ENCODE measurements around the gene TMEM269. TPM values are rescaled to one million over a fixed set of nuclear protein-coding genes. Genes with fewer than 3 reads are reported as not detected.
A peak's percentile ranks its signal among the peaks of the same experiment; 100 is the strongest.

TMEM269 gene
- total and polyA plus RNA-seq, 10 of the 15 experiments (the other 5 are each of a cell fraction or from before 2014, with no cell fraction given), result 0.02 to 0.26 (median 0.06) TPM; not detected in 2

DNA sequence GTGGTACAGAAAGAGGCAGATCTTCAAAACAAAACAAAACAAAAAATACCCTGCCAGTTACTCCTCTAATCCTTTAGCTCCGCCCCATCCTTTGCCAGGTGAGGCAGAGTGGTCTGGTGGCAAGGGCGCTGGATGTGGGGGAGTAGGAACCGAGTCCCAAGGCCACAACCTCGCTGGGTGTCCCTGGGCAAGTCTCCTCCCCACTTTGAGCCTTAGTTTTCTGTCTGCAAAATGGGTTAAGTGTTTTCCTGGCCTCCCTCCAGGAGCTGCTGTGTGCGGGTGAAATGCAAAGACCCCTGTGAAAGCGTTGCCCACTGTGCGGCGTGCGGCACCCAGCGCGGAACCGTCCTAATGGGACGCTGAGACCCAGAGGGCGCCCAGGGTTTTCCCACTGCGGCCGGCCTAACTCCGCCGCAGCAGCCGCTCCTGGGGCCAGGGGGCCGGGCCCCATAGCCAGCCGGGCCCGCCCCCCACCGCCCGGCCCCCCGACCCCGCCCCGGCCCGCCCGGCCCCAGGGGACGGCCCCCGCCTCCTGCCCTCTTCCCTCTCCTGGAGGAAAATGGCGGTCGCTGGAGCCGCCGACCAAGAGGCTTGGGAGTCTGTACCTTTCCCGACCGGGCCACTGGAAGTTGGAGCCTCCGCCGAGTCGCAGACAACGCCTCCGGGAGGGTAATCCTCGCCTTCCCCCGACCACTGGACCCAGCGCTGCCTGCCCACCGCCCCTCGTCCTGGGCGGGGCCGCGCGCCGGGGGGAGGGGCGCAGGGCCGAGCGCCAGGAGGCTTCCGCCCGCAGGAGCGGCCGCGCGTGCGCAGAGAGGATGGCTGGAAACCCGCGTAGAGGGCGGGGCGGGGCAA, 32.0 kb downstream of the TMEM269 start, which contains the start of the genes ERMAP and SVBP (continued):
- TF ChIP-seq SMC3 (IDR thresholded peaks at IDR 0.05; ENCODE audit: borderline replicate concordance, low read length) (no peak), MYB (IDR thresholded peaks at IDR 0.05; ENCODE audit: borderline replicate concordance, low read depth, low read length) (no peak), HCFC1 (IDR thresholded peaks at IDR 0.05; ENCODE audit: low read length) (no peak; the same call in 1 of the 2 replicates), BRCA1 (IDR thresholded peaks at IDR 0.05; ENCODE audit: low read depth, low read length) (no peak), CEBPZ (IDR thresholded peaks at IDR 0.05; ENCODE audit: low read depth, low read length) (no peak), MEF2B (IDR thresholded peaks at IDR 0.05; ENCODE audit: partially characterized antibody, poor library complexity, severe bottlenecking) (peak; percentile 95), FOXM1 (IDR thresholded peaks at IDR 0.05; ENCODE audit: low read depth, low read length) (no peak), RAD21 (IDR thresholded peaks at IDR 0.05; ENCODE audit: insufficient read depth, low read depth, low read length) (no peak), YY1 (IDR thresholded peaks at IDR 0.05; ENCODE audit: low read depth, low read length) (peak; percentile 95), PBX3 (IDR thresholded peaks at IDR 0.05; ENCODE audit: insufficient replicate concordance, low read depth, low read length) (no peak)
- TF ChIP-seq, protein P1, sequence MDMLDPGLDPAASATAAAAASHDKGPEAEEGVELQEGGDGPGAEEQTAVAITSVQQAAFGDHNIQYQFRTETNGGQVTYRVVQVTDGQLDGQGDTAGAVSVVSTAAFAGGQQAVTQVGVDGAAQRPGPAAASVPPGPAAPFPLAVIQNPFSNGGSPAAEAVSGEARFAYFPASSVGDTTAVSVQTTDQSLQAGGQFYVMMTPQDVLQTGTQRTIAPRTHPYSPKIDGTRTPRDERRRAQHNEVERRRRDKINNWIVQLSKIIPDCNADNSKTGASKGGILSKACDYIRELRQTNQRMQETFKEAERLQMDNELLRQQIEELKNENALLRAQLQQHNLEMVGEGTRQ (IDR thresholded peaks at IDR 0.05; ENCODE audit: borderline replicate concordance, low read depth, low read length), result no peak
- TF ChIP-seq, protein P2, sequence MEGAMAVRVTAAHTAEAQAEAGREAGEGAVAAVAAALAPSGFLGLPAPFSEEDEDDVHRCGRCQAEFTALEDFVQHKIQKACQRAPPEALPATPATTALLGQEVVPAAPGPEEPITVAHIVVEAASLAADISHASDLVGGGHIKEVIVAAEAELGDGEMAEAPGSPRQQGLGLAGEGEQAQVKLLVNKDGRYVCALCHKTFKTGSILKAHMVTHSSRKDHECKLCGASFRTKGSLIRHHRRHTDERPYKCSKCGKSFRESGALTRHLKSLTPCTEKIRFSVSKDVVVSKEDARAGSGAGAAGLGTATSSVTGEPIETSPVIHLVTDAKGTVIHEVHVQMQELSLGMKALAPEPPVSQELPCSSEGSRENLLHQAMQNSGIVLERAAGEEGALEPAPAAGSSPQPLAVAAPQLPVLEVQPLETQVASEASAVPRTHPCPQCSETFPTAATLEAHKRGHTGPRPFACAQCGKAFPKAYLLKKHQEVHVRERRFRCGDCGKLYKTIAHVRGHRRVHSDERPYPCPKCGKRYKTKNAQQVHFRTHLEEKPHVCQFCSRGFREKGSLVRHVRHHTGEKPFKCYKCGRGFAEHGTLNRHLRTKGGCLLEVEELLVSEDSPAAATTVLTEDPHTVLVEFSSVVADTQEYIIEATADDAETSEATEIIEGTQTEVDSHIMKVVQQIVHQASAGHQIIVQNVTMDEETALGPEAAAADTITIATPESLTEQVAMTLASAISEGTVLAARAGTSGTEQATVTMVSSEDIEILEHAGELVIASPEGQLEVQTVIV (IDR thresholded peaks at IDR 0.05; ENCODE audit: borderline replicate concordance, partially characterized antibody), result no peak
- TF ChIP-seq, protein P3, sequence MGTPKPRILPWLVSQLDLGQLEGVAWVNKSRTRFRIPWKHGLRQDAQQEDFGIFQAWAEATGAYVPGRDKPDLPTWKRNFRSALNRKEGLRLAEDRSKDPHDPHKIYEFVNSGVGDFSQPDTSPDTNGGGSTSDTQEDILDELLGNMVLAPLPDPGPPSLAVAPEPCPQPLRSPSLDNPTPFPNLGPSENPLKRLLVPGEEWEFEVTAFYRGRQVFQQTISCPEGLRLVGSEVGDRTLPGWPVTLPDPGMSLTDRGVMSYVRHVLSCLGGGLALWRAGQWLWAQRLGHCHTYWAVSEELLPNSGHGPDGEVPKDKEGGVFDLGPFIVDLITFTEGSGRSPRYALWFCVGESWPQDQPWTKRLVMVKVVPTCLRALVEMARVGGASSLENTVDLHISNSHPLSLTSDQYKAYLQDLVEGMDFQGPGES (IDR thresholded peaks at IDR 0.05), result no peak
- TF ChIP-seq, protein P4, sequence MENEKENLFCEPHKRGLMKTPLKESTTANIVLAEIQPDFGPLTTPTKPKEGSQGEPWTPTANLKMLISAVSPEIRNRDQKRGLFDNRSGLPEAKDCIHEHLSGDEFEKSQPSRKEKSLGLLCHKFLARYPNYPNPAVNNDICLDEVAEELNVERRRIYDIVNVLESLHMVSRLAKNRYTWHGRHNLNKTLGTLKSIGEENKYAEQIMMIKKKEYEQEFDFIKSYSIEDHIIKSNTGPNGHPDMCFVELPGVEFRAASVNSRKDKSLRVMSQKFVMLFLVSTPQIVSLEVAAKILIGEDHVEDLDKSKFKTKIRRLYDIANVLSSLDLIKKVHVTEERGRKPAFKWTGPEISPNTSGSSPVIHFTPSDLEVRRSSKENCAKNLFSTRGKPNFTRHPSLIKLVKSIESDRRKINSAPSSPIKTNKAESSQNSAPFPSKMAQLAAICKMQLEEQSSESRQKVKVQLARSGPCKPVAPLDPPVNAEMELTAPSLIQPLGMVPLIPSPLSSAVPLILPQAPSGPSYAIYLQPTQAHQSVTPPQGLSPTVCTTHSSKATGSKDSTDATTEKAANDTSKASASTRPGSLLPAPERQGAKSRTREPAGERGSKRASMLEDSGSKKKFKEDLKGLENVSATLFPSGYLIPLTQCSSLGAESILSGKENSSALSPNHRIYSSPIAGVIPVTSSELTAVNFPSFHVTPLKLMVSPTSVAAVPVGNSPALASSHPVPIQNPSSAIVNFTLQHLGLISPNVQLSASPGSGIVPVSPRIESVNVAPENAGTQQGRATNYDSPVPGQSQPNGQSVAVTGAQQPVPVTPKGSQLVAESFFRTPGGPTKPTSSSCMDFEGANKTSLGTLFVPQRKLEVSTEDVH (IDR thresholded peaks at IDR 0.05; ENCODE audit: low read depth, partially characterized antibody), result no peak
- TF ChIP-seq, protein P5, sequence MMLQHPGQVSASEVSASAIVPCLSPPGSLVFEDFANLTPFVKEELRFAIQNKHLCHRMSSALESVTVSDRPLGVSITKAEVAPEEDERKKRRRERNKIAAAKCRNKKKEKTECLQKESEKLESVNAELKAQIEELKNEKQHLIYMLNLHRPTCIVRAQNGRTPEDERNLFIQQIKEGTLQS (IDR thresholded peaks at IDR 0.05; ENCODE audit: borderline replicate concordance, extremely low read depth, low read depth, low read length), result no peak

All from GM12878 (cell line).